ENCODE measurements around the gene GNA15. TPM values are rescaled to one million over a fixed set of nuclear protein-coding genes. Genes with fewer than 3 reads are reported as not detected.

GNA15 gene
- total RNA-seq, 1 experiment from 2014 or later: 0.19 TPM

DNA sequence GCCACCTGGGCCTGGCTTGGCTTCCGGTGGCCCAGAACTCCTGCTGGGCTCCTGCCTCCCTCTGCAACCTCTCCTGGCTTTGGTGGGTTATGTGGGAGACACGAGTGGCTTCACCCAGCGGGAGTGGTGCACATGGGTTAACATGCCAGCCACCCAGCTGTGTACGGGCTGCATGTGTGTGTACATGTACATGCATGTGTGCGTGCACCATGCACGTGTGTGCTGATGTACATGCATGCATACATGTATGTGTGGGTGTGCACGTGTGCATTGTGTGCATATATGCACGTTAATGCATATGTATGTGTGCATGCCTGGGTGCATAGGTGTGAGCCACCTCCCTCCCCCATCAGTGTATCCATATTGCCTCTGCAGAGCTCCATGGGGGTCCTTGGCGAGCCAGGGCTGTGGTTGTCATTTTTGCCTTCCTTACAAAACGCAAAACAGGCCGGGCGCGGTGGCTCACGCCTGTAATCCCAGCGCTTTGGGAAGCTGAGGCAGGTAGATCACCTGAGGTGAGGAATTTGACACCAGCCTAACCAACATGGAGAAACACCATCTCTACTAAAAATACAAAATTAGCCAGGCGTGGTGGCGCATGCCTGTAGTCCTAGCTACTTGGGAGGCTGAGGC lies 29.2 kb upstream of the GNA15 start:
- no peak for DNase-seq (ENCODE audit: low spot score)

GRCh38 chr19:3107658-3108057 lies 28.2 kb upstream of the GNA15 start:
- DNase-seq (ENCODE audit: low spot score): no peak

GRCh38 chr19:3108775-3109174 lies 27.1 kb upstream of the GNA15 start:
- DNase-seq (ENCODE audit: low spot score): peak; percentile 62

- no peak for DNase-seq (ENCODE audit: low spot score)
Measured at GRCh38 chr19:3109491-3109890, 26.3 kb upstream of the GNA15 start.

GRCh38 chr19:3110126-3110825 lies 25.6 kb upstream of the GNA15 start:
- DNase-seq (ENCODE audit: low spot score): no peak

GRCh38 chr19:3111586-3112247 lies 24.1 kb upstream of the GNA15 start:
- no peak for DNase-seq (ENCODE audit: low spot score)

GRCh38 chr19:3112375-3113099 lies 23.3 kb upstream of the GNA15 start:
- no peak for DNase-seq (ENCODE audit: low spot score)

DNA sequence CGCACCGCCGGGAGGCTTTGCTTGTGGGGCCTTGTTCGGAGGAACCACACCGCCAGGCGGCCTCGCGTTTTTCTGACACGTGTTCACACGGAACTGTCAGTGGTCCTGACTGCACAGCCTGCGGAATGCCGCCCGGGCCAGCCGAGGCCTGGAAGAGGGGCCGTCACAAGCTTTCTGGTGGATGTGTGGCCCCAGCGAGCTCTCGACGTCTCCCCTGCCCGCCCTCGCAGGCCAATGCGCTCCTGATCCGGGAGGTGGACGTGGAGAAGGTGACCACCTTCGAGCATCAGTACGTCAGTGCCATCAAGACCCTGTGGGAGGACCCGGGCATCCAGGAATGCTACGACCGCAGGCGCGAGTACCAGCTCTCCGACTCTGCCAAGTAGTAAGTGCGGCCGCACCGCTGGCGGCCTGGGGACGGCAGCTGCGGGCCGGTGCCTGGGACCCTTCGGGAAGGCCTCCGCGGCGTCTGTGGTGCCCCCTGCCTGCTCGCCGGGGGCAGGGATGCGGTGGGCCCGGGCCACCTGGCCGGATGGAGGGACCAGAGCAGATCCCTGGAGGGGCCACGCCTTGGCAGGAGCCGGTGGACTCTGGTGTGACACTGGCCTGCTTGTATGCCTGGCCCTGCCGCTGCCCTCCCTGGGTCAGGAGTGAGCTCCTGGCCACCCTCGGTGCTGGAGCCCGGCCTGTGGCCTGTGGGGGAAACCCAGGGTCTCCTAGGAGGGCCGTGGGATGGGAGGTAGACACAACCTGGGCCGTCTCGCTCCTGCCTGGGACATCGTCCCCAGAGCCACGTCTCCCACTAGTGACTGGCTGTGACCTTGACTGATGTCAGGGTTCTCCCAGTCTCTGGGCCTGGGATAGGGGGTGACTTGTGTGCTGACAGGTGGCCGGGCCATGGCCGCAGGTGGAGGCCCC lies 22.5 kb upstream of the GNA15 start:
- DNase-seq (ENCODE audit: low spot score): no peak

- DNase-seq (ENCODE audit: low spot score): no peak
Measured at GRCh38 chr19:3114018-3114726, 21.7 kb upstream of the GNA15 start.

DNA sequence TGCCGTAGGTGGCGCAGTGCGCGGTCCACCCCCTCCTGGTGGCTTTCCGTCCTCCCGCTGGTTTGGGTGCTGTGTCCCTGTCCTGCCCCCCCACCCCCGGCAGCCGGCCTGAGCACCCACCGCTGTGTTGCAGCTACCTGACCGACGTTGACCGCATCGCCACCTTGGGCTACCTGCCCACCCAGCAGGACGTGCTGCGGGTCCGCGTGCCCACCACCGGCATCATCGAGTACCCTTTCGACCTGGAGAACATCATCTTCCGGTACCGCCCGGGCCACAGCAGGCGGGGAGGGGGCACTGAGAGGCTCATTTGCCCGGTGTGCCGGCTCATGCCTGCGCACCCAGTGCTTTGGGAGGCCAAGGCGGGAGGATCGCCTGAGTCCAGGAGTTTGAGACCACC lies 21.0 kb upstream of the GNA15 start:
- no peak for DNase-seq (ENCODE audit: low spot score)

- peak; percentile 33 for DNase-seq (ENCODE audit: low spot score)
Measured at GRCh38 chr19:3115411-3115810, 20.4 kb upstream of the GNA15 start.

- peak; percentile 87 for DNase-seq (ENCODE audit: low spot score)
Measured at GRCh38 chr19:3115916-3116602, 19.8 kb upstream of the GNA15 start.

- no peak for DNase-seq (ENCODE audit: low spot score)
Measured at GRCh38 chr19:3116621-3117020, 19.2 kb upstream of the GNA15 start.

DNA sequence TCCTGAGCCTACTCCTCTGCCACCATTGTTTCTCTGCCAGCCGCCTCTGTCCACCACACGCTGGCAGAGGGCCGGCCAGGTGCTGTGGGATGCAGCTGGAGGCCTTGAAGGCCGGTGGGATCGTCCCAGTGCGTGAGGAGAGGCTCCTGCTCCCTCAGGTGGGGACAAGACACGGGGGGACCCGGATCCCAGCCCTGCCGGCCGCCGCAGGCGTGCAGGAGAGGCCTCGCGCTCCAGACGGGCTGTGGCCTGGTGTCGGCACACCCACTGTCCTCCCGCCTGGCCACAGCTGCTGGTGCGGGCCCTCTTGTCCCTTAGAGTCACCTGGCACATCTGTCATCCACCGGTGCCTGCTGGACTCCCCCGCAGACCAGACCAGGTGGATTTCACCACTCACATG lies 18.1 kb upstream of the GNA15 start:
- no peak for DNase-seq (ENCODE audit: low spot score)

- no peak for DNase-seq (ENCODE audit: low spot score)
Measured at GRCh38 chr19:3118232-3119070, 17.4 kb upstream of the GNA15 start.

DNA sequence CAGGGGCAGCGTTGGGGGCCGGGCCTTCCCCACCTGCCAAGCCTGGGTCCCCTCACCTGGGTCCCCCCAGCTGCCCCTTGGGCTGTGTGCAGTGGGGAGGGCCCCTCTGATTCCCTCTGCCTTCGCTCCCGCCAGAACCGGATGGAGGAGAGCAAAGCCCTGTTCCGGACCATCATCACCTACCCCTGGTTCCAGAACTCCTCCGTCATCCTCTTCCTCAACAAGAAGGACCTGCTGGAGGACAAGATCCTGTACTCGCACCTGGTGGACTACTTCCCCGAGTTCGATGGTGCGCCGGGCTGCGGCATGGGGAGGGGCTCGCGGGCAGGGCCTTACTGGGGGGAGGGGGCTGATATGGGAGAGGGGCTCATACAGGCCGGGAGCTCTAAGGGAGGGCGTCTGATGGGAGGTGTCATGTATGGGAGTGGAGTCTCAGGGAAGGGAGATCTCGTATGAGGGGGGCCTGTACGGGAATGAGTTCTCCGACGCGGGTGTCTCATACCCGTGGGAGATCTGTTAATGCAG lies 16.7 kb upstream of the GNA15 start:
- no peak for DNase-seq (ENCODE audit: low spot score)

- no peak for DNase-seq (ENCODE audit: low spot score)
Measured at GRCh38 chr19:3119693-3120380, 16.0 kb upstream of the GNA15 start.

DNA sequence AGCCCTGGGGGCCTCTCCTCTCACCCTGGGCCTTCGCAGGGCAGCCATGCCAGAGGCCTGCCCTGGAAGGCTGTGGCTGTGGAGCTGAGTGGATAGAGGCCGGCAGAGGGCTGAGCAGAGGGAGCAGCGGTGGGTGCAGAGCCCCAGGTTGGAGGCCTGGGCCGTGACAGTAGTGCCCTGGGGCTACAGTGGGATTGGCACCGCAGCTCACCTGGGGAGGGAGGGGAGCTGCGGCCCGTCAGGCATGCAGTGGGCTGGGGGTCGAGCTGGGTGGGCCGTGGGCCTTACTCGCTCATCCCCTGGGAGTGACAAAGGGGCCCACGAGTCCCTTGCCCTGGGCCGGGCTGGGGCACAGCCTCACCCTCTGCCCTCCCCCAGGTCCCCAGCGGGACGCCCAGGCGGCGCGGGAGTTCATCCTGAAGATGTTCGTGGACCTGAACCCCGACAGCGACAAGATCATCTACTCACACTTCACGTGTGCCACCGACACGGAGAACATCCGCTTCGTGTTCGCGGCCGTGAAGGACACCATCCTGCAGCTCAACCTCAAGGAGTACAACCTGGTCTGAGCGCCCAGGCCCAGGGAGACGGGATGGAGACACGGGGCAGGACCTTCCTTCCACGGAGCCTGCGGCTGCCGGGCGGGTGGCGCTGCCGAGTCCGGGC lies 15.1 kb upstream of the GNA15 start:
- DNase-seq (ENCODE audit: low spot score): no peak
